Fibroblast of lung (primary cell): Measurements from ENCODE around the gene CORO2B.

Experiments
- EZH2 ChIP-seq: IDR thresholded peaks from 2 replicates; pipeline ENCODE4 v1.5.1; 2012; ENCODE audit warnings: low read length, control low read depth, mild to moderate bottlenecking; ENCODE audit errors: missing control alignments
- TF ChIP-seq, protein P1 (sequence below), 2 donors: IDR thresholded peaks in 1 of 2; conservative IDR thresholded peaks in 1 of 2; 1 replicate in 1 of 2; 2 replicates in 1 of 2; pipeline ENCODE4 v1.5.1; 2011 to 2012; ENCODE audit warnings: low read length in 2 of 2, control low read depth in 1 of 2, inconsistent platforms in 1 of 2, low read depth in 1 of 2, mild to moderate bottlenecking in 1 of 2

DNA sequence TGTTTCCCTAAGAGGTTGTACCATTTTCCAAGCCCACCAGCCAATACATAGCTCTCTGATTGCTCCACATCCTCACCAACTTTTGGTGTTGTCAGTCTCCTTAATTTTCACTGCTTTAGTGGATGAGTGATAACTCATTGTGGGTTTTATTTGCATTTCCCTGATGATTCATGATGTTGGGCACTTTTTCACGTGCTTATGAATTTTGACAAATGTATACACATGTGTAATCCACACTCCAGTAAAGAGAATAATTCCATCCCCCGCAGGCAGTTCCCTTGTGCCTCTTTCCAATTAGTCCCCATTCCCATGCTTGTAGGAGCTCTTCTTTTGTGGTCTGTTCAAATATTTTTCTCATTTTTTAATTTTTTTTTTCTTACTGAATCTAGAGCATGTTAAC, 189.5 kb downstream of the CORO2B start:
- TF ChIP-seq, protein P1, sequence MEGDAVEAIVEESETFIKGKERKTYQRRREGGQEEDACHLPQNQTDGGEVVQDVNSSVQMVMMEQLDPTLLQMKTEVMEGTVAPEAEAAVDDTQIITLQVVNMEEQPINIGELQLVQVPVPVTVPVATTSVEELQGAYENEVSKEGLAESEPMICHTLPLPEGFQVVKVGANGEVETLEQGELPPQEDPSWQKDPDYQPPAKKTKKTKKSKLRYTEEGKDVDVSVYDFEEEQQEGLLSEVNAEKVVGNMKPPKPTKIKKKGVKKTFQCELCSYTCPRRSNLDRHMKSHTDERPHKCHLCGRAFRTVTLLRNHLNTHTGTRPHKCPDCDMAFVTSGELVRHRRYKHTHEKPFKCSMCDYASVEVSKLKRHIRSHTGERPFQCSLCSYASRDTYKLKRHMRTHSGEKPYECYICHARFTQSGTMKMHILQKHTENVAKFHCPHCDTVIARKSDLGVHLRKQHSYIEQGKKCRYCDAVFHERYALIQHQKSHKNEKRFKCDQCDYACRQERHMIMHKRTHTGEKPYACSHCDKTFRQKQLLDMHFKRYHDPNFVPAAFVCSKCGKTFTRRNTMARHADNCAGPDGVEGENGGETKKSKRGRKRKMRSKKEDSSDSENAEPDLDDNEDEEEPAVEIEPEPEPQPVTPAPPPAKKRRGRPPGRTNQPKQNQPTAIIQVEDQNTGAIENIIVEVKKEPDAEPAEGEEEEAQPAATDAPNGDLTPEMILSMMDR (conservative IDR thresholded peaks at IDR 0.05 in 1 of 2, IDR thresholded peaks at IDR 0.05 in 1 of 2; ENCODE audit: low read depth in 1 of 2, low read length in 2 of 2) = no peak
- TF ChIP-seq EZH2 = no peak
